GM13976 (cell line): Measurements from ENCODE around the gene NRXN2.

Experiments
- DNase-seq: peaks from one replicate; pipeline ENCODE4 v3.0.0; 2012; ENCODE audit warnings: low spot score
- in situ Hi-C: fragments of 300-500 bp; cut with MboI; formaldehyde crosslinking; loops from one replicate; pipeline ENCODE4 v1.12.0; 2022; ENCODE audit warnings: low sequenced_read_pairs, mixed read lengths, inconsistent platforms; ENCODE audit not compliant: unreplicated experiment
- TF ChIP-seq, protein P1 (sequence below): IDR thresholded peaks from 2 replicates; pipeline ENCODE4 v1.5.1; 2012; ENCODE audit warnings: borderline replicate concordance, mild to moderate bottlenecking; ENCODE audit not compliant: insufficient read depth; ENCODE audit errors: extremely low read depth, missing control alignments, control extremely low read depth

Gene NRXN2

GRCh38 chr11:64742889-64743590, 20.0 kb upstream of the NRXN2 start:
- peak; percentile 94 for DNase-seq
- in situ Hi-C loops: no loop called here
- TF ChIP-seq, protein P1, sequence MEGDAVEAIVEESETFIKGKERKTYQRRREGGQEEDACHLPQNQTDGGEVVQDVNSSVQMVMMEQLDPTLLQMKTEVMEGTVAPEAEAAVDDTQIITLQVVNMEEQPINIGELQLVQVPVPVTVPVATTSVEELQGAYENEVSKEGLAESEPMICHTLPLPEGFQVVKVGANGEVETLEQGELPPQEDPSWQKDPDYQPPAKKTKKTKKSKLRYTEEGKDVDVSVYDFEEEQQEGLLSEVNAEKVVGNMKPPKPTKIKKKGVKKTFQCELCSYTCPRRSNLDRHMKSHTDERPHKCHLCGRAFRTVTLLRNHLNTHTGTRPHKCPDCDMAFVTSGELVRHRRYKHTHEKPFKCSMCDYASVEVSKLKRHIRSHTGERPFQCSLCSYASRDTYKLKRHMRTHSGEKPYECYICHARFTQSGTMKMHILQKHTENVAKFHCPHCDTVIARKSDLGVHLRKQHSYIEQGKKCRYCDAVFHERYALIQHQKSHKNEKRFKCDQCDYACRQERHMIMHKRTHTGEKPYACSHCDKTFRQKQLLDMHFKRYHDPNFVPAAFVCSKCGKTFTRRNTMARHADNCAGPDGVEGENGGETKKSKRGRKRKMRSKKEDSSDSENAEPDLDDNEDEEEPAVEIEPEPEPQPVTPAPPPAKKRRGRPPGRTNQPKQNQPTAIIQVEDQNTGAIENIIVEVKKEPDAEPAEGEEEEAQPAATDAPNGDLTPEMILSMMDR: peak; percentile 74

- peak; percentile 82 for DNase-seq
- TF ChIP-seq, protein P1: no peak
Observed at GRCh38 chr11:64742087-64742888, 19.3 kb upstream of the NRXN2 start.

GRCh38 chr11:64741375-64742086, 18.5 kb upstream of the NRXN2 start:
- DNase-seq: no peak
- TF ChIP-seq, protein P1: no peak
- in situ Hi-C loops: no loop called here

More at GRCh38 chr11:64742087-64742888, 19.3 kb upstream of the NRXN2 start:
- in situ Hi-C loops: no loop called here

GRCh38 chr11:64739871-64740270, 16.9 kb upstream of the NRXN2 start:
- in situ Hi-C loops: no loop called here
- TF ChIP-seq, protein P1: no peak
- no peak for DNase-seq

GRCh38 chr11:64736654-64737053, 13.7 kb upstream of the NRXN2 start:
- no peak for DNase-seq
- TF ChIP-seq, protein P1: no peak
- in situ Hi-C loops: no loop called here

GRCh38 chr11:64735725-64736259, 12.8 kb upstream of the NRXN2 start:
- TF ChIP-seq, protein P1: no peak
- DNase-seq: no peak
- in situ Hi-C loops: no loop called here
